Astrocyte (in vitro differentiated cells and primary cell): Measurements from ENCODE around the gene COX4I2. TPM values are rescaled to one million over a fixed set of nuclear protein-coding genes. Genes with fewer than 3 reads are reported as not detected.
A peak's percentile ranks its signal among the peaks of the same experiment; 100 is the strongest.

ENCODE experiments used
- DNase-seq: peaks from one replicate; pipeline ENCODE4 v3.0.0-alpha.2; 2010; ENCODE audit warnings: low read depth
- FAIRE-seq: peaks from 2 replicates; lab custom pipeline; 2011; peaks lifted over from hg19 to GRCh38; lab: Jason Lieb, UNC
- H2AFZ ChIP-seq: 2 replicates; pipeline ENCODE4 v1.6.0; 2012; ENCODE audit warnings: low read depth, low read length, inconsistent platforms
- H3K27ac ChIP-seq: 2 replicates; pipeline ENCODE4 v1.5.1; 2011; ENCODE audit warnings: low read depth, low read length, inconsistent platforms
- H3K27me3 ChIP-seq: 2 replicates; pipeline ENCODE4 v1.6.0; 2011; ENCODE audit warnings: low read length, inconsistent platforms; ENCODE audit not compliant: insufficient read depth
- H3K36me3 ChIP-seq: 2 replicates; pipeline ENCODE4 v1.5.1; 2011; ENCODE audit warnings: low read length, inconsistent platforms; ENCODE audit not compliant: insufficient read depth
- H3K4me1 ChIP-seq: 2 replicates; pipeline ENCODE4 v1.5.1; 2011; ENCODE audit warnings: low read length, inconsistent platforms; ENCODE audit not compliant: insufficient read depth
- H3K4me2 ChIP-seq: 2 replicates; pipeline ENCODE4 v1.6.0; 2012; ENCODE audit warnings: low read length, inconsistent platforms
- H3K4me3 ChIP-seq: 2 replicates; pipeline ENCODE4 v1.5.1; 2011; ENCODE audit warnings: low read depth, mild to moderate bottlenecking, low read length, inconsistent platforms; ENCODE audit not compliant: insufficient read depth
- H3K79me2 ChIP-seq: 2 replicates; pipeline ENCODE4 v1.6.0; 2012; ENCODE audit warnings: mild to moderate bottlenecking, low read length, inconsistent platforms; ENCODE audit not compliant: insufficient read depth
- H3K9ac ChIP-seq: 2 replicates; pipeline ENCODE4 v1.6.0; 2012; ENCODE audit warnings: mild to moderate bottlenecking, low read length, inconsistent platforms
- H3K9me3 ChIP-seq: 2 replicates; pipeline ENCODE4 v1.5.1; 2012; ENCODE audit warnings: low read depth, mild to moderate bottlenecking, low read length, inconsistent platforms; ENCODE audit not compliant: insufficient read depth
- H4K20me1 ChIP-seq: 2 replicates; pipeline ENCODE4 v1.6.0; 2012; ENCODE audit warnings: low read length, inconsistent platforms; ENCODE audit not compliant: insufficient read depth
- H3K27ac Mint-ChIP-seq: one replicate; pipeline ENCODE4 v1.8.0; 2021; ENCODE audit warnings: mild to moderate bottlenecking, mixed read lengths; ENCODE audit not compliant: unreplicated experiment
- H3K27me3 Mint-ChIP-seq: one replicate; pipeline ENCODE4 v1.8.0; 2021; ENCODE audit warnings: low read depth, mixed read lengths; ENCODE audit not compliant: unreplicated experiment
- H3K36me3 Mint-ChIP-seq: one replicate; pipeline ENCODE4 v1.8.0; 2021; ENCODE audit warnings: low read depth, mixed read lengths; ENCODE audit not compliant: unreplicated experiment
- H3K4me1 Mint-ChIP-seq: one replicate; pipeline ENCODE4 v1.8.0; 2021; ENCODE audit warnings: low read depth, mixed read lengths; ENCODE audit not compliant: unreplicated experiment
- H3K4me3 Mint-ChIP-seq: one replicate; pipeline ENCODE4 v1.8.0; 2021; ENCODE audit warnings: mild to moderate bottlenecking, moderate library complexity, mixed read lengths; ENCODE audit not compliant: unreplicated experiment
- H3K9me3 Mint-ChIP-seq: one replicate; pipeline ENCODE4 v1.8.0; 2021; ENCODE audit warnings: mild to moderate bottlenecking, mixed read lengths; ENCODE audit not compliant: unreplicated experiment
- CTCF ChIP-seq: IDR thresholded peaks from 2 replicates; pipeline ENCODE4 v1.5.1; 2011; ENCODE audit warnings: low read depth, mild to moderate bottlenecking, inconsistent platforms, low read length, moderate library complexity; ENCODE audit not compliant: insufficient read depth
- EZH2 ChIP-seq: IDR thresholded peaks from 2 replicates; pipeline ENCODE4 v1.6.1; 2012; ENCODE audit warnings: mild to moderate bottlenecking, low read length, inconsistent platforms; ENCODE audit not compliant: insufficient read depth
- total RNA-seq: library from RNA; stranded (reverse); gene quantifications from 2 replicates; pipeline ENCODE4 v1.2.1, GENCODE V29; 2021

COX4I2 gene
- total RNA-seq, 1 donor from 2014 or later = not detected

GRCh38 chr20:31691646-31692275 is 54.0 kb downstream of the COX4I2 start:
- H3K36me3 Mint-ChIP-seq = peaks cover 35% of the 10 kb centered on the region
- Histone ChIP-seq H4K20me1 (peaks cover 34% of the 10 kb centered on the region), H3K36me3 (peaks cover 5% of the 10 kb centered on the region), H2AFZ (no peak overlapping the region), H3K9ac (no peak overlapping the region), H3K4me2 (peak overlapping the region; percentile 20), H3K4me1 (peaks cover 13% of the 10 kb centered on the region), H3K9me3 (no peaks in the 10 kb centered on the region), H3K79me2 (peaks cover 87% of the 10 kb centered on the region), H3K4me3 (no peak overlapping the region), H3K27ac (peak overlapping the region; percentile 24), H3K27me3 (no peaks in the 10 kb centered on the region)
- TF ChIP-seq CTCF (no peak), EZH2 (no peak)
- H3K27me3 Mint-ChIP-seq = no peaks in the 10 kb centered on the region
- DNase-seq (peak; percentile 80), FAIRE-seq (no peak)
- H3K4me1 Mint-ChIP-seq = peaks cover 47% of the 10 kb centered on the region
- no peak overlapping the region for H3K4me3 Mint-ChIP-seq
- peak overlapping the region; percentile 30 for H3K27ac Mint-ChIP-seq
- H3K9me3 Mint-ChIP-seq = no peaks in the 10 kb centered on the region

- Mint-ChIP-seq H3K9me3 (no peaks in the 10 kb centered on the region), H3K36me3 (peaks cover 29% of the 10 kb centered on the region), H3K27ac (no peak overlapping the region), H3K4me3 (no peak overlapping the region), H3K4me1 (peaks cover 52% of the 10 kb centered on the region), H3K27me3 (no peaks in the 10 kb centered on the region)
- Histone ChIP-seq H4K20me1 (peaks cover 29% of the 10 kb centered on the region), H3K36me3 (peaks cover 4% of the 10 kb centered on the region), H3K9ac (no peak overlapping the region), H3K79me2 (peaks cover 89% of the 10 kb centered on the region), H3K4me3 (no peak overlapping the region), H2AFZ (no peak overlapping the region), H3K27ac (no peak overlapping the region), H3K9me3 (no peaks in the 10 kb centered on the region), H3K27me3 (no peaks in the 10 kb centered on the region), H3K4me2 (no peak overlapping the region), H3K4me1 (peaks cover 14% of the 10 kb centered on the region)
- no peak for DNase-seq
- TF ChIP-seq EZH2 = no peak
- no peak for TF ChIP-seq CTCF
- FAIRE-seq = no peak
Observed at GRCh38 chr20:31693402-31693801, 55.7 kb downstream of the COX4I2 start.

- H3K4me3 Mint-ChIP-seq = no peak overlapping the region
Observed at GRCh38 chr20:31693987-31694661, 56.4 kb downstream of the COX4I2 start.

More at GRCh38 chr20:31693987-31694661, 56.4 kb downstream of the COX4I2 start:
- Histone ChIP-seq H2AFZ (no peak overlapping the region), H3K4me1 (peaks cover 22% of the 10 kb centered on the region), H3K4me3 (no peak overlapping the region), H3K27me3 (no peaks in the 10 kb centered on the region), H3K36me3 (no peaks in the 10 kb centered on the region), H3K9ac (no peak overlapping the region), H3K9me3 (no peaks in the 10 kb centered on the region), H4K20me1 (peaks cover 26% of the 10 kb centered on the region), H3K4me2 (no peak overlapping the region), H3K27ac (no peak overlapping the region), H3K79me2 (peaks cover 90% of the 10 kb centered on the region)
- peaks cover 59% of the 10 kb centered on the region for H3K4me1 Mint-ChIP-seq
- H3K27me3 Mint-ChIP-seq = no peaks in the 10 kb centered on the region
- DNase-seq (no peak), FAIRE-seq (no peak)
- no peaks in the 10 kb centered on the region for H3K9me3 Mint-ChIP-seq
- TF ChIP-seq EZH2 (no peak), CTCF (no peak)
- H3K36me3 Mint-ChIP-seq = peaks cover 25% of the 10 kb centered on the region
- H3K27ac Mint-ChIP-seq = no peak overlapping the region
